Measurements from ENCODE around the gene ALX1.

DNA sequence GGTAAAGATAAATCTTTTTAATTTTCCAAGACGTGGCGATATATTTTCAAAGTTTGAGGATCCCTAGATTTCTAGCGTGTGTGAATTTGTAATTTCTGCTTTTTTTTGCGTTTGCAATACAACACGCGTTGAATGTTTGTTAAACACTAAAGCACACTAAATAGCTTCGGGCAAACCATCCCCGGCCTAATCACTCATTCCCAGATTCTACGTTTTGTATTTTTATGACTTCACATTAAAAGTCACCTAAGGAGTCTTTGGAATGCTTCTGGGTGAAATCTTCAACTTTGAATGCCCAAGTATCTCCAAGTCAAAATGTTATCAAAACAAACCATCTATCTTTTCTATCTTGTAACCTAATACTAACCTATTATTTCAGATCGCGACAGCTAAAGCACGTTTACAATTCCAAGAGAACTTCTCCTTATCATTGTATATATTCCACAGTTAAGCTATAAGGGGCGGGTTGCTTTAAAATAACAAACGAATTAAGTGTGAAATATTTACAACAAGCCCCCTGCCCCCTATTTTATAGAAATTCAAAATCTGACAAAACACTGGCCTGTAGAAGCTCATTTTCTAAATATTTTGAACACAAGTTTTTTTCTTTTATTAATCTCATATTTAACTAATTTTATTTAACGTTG, 1.1 kb downstream of the ALX1 start:
- TF ChIP-seq, protein P1, sequence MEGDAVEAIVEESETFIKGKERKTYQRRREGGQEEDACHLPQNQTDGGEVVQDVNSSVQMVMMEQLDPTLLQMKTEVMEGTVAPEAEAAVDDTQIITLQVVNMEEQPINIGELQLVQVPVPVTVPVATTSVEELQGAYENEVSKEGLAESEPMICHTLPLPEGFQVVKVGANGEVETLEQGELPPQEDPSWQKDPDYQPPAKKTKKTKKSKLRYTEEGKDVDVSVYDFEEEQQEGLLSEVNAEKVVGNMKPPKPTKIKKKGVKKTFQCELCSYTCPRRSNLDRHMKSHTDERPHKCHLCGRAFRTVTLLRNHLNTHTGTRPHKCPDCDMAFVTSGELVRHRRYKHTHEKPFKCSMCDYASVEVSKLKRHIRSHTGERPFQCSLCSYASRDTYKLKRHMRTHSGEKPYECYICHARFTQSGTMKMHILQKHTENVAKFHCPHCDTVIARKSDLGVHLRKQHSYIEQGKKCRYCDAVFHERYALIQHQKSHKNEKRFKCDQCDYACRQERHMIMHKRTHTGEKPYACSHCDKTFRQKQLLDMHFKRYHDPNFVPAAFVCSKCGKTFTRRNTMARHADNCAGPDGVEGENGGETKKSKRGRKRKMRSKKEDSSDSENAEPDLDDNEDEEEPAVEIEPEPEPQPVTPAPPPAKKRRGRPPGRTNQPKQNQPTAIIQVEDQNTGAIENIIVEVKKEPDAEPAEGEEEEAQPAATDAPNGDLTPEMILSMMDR (IDR thresholded peaks at IDR 0.05): no peak
- no peak for TF ChIP-seq POLR2A (IDR thresholded peaks at IDR 0.05)

Data from right lobe of liver (tissue), 4 donors.